GM18868 (cell line): ENCODE data around the gene RNF38.
"Not testable (repeated sequence)": the region's sequence is repeated elsewhere in the genome, so short reads cannot be mapped to it uniquely, and the experiment has no call there.

ENCODE experiments used
- ATAC-seq: cut with Tn5 transposase; IDR thresholded peaks from one replicate; pipeline ENCODE4 v1.9.1; 2021; ENCODE audit warnings: mild to moderate bottlenecking, moderate library complexity; ENCODE audit not compliant: unreplicated experiment

The RNF38 gene

GRCh38 chr9:36399980-36400331, at the start of gene RNF38:
Gene RNF38 (minus strand): TSS chr9:36400269. CDS start chr9:36400108, 161 bp downstream.
- no peak for ATAC-seq

DNA sequence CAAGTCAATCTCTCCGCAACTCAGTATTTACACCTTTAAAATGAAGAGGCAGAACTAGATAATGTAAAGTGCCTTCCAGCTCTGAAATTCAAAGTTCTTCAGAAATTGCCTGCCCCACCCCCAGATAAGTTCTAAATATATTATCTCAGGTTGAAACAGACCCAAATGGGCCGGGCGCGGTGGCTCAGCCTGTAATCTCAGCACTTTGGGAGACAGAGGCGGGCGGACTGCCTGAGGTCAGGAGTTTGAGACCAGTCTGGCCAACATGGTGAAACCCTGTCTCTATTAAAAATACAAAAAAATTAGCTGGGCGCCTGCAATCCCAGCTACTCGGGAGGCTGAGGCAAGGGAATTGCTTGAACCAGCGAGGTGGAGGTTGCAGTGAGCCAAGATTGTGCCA, 48.5 kb upstream of the RNF38 start:
- not testable (repeated sequence) for ATAC-seq

DNA sequence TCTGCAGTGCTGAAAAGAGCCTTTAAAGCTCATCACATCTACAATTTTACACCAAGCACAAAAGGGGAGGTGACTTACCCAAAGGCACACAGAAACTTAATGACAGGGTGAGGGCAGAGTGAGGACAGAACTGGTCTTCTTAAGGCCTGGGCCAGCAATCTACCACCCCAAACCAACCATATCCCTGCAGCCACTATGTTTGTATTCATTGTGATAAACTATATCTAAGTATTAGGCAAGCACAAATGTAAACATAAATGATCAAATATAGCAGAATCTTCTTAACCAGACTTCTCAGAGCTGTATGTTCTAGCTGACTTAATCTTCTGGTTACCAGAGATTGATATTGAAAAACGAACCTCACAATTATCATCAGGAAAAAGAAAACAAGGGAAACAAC, 47.9 kb upstream of the RNF38 start:
- ATAC-seq: no peak

GRCh38 chr9:36446678-36447077, 46.6 kb upstream of the RNF38 start:
- not testable (repeated sequence) for ATAC-seq

GRCh38 chr9:36445800-36446361, 45.8 kb upstream of the RNF38 start:
- ATAC-seq: no peak

- no peak for ATAC-seq
Observed at GRCh38 chr9:36444203-36444602, 44.1 kb upstream of the RNF38 start.

DNA sequence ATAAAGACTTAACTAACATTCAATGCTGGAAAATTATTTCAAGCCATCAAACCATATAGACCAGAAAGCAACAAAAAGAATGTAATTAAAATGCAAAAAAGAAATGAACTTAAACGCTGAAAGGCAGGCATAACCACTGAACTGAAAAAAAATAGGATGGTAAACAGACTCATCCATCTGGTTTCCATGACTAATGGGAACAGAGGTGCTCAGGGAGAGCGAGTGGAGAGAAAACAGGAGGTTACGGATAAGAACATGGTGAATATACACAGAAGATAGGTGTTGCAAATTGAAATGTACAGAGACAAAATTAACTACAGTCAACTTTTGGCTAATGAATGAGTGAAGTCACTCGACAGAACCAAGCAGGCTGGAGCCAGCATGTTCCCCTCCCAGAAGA, 43.5 kb upstream of the RNF38 start:
- ATAC-seq: no peak

GRCh38 chr9:36442710-36443109, 42.6 kb upstream of the RNF38 start:
- ATAC-seq: no peak

- ATAC-seq: no peak
Observed at GRCh38 chr9:36441966-36442365, 41.9 kb upstream of the RNF38 start.

DNA sequence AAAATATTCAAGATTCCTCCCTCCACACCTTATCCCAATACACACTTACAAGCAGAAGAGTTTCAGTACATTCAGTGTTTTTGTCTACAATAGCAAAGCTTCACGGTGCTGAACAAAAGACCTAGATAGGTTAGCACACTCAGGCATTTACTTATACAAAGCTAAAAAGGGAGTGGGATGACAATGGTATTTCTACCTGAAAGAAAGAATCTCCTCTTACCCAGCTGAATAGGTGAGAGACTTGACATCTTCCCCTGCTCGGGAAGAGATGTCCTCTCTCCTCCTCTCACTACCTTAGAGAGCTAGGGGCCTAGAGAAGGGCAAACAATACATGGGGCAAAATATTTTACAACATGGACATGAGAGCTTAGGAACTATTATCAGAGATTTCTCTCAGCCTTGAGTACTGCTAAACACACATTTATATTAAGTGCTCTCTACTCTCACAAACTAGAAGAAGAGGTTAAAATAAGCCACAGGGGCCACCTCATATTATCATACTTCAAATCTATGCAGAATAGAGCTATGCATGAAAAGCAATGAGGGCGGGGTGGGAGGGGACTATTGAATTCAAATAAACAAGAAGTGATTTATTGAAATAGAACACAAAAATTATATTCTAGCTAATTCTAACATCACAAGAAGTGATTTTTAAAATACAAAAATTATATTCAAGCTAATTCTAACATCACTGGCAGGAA, 38.6 kb upstream of the RNF38 start:
- ATAC-seq: no peak

GRCh38 chr9:36437790-36438189, 37.7 kb upstream of the RNF38 start:
- no peak for ATAC-seq

DNA sequence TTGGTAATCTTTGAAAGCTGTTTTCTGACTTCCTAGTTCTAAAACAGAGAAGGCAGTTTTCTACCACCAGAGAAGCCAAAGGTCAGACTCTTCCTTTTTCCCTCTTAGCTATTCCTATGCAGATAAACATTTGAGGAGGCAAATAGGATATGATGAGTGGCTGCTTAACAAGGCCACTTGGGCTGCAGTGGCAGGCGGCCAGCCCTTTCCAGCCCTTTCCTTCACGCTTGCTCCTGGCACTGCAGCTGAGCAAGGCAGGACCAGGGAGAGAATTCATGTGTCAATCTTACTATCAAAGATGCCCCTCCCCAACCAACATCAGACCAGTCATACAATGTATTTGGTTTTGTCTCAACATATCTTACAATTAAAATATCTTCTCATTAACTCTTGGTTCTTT, 36.8 kb upstream of the RNF38 start:
- no peak for ATAC-seq

DNA sequence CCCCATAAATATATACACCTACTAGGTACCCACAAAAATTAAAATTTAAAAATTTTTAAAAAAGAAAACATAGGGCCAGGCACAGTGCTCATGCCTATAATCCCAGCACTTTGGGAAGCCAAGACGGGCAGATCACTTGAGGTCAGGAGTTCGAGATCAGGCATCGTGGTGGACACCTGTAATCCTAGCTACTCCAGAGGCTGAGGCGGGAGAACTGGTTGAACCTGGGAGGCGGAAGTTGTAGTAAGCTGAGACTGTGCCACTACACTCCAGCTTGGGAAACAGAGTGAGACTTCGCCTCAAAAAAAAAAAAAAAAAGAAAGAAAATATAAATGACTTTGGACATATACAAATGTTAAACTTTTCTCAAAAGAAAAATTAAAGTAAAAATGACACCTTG, 33.3 kb upstream of the RNF38 start:
- no peak for ATAC-seq

GRCh38 chr9:36431078-36431477, 31.0 kb upstream of the RNF38 start:
- ATAC-seq: no peak

- ATAC-seq: no peak
Observed at GRCh38 chr9:36426945-36427344, 26.9 kb upstream of the RNF38 start.

DNA sequence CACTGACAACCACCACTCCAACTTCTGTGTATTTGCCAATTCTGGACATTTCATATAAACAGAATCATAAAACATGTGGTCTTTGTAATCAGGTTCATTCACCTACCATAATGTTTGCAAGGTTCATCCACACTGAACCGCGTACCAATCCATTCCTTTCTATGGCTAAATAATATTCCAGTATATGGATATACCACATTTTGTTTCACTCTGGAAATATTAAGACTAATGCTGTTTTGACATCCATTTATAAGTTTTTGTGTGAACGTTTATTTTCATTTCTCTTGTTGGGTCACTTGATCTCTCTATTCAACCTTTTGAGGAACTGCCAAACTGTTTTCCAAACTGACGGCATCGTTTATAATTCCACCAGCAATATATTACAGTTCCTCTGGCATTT, 26.3 kb upstream of the RNF38 start:
- ATAC-seq: no peak

- ATAC-seq: no peak
Observed at GRCh38 chr9:36424289-36425055, 24.4 kb upstream of the RNF38 start.

DNA sequence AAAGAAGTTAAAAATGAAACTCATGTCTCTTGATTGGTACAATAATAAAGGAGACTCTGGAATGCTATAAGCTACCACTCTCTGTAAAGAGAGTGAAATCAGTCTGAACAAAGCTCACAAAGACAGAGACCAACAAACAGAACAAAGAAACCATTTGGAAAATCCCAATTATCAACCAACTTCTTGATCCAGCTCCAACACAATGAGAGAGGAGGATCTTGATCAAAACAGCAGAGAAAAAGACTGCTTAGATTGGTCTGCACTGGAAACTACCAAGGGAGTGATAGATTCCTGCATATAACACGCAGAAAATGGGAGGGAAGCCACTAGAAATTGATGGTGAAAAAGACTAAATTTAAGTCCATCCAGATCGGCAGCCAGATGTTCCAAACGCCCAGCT, 23.1 kb upstream of the RNF38 start:
- ATAC-seq: no peak

- ATAC-seq: no peak
Observed at GRCh38 chr9:36416890-36417289, 16.8 kb upstream of the RNF38 start.

- ATAC-seq: no peak
Observed at GRCh38 chr9:36415822-36416525, 15.9 kb upstream of the RNF38 start.

DNA sequence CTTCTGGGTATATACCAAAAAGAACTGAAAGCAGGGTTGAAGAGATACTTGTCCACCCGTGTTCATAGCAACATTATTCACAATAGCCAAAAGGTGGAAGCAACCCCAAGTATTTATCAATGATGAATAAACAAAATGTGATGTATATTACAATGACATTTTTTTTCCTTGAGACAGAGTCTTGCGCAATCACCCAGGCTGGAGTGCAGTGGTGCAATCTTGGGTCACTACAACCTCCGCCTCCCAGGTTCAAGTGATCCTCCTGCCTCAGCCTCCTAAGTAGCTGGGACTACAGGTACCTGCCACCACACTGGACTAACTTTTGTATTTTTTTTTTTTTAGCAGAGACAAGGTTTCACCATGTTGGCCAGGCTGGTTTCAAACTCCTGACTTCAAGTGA, 11.3 kb upstream of the RNF38 start:
- ATAC-seq: not testable (repeated sequence)

GRCh38 chr9:36409076-36409475, 9.0 kb upstream of the RNF38 start:
- ATAC-seq: not testable (repeated sequence)
